BLaER1 (cell line): ENCODE measurements around the gene SET.
"Not testable (repeated sequence)": the region's sequence is repeated elsewhere in the genome, so short reads cannot be mapped to it uniquely, and the experiment has no call there.

ENCODE experiments used
- H3K27ac ChIP-seq: shearing (Covaris generic); formaldehyde crosslinking; 2 replicates; pipeline ENCODE4 v1.8.1; 2022
- H3K27me3 ChIP-seq: shearing (Covaris generic); formaldehyde crosslinking; 2 replicates; pipeline ENCODE4 v1.8.1; 2022
- H3K36me3 ChIP-seq: shearing (Covaris generic); formaldehyde crosslinking; 2 replicates; pipeline ENCODE4 v1.8.1; 2022
- H3K4me1 ChIP-seq: shearing (Covaris generic); formaldehyde crosslinking; 2 replicates; pipeline ENCODE4 v1.8.1; 2022
- H3K4me2 ChIP-seq: shearing (Covaris generic); formaldehyde crosslinking; 2 replicates; pipeline ENCODE4 v1.8.1; 2022
- H3K4me3 ChIP-seq: shearing (Covaris generic); formaldehyde crosslinking; 2 replicates; pipeline ENCODE4 v1.8.1; 2022
- H3K9ac ChIP-seq: shearing (Covaris generic); formaldehyde crosslinking; 2 replicates; pipeline ENCODE4 v1.8.1; 2022
- H3K9me3 ChIP-seq: shearing (Covaris generic); formaldehyde crosslinking; 2 replicates; pipeline ENCODE4 v1.8.1; 2022
- H4K20me1 ChIP-seq: shearing (Covaris generic); formaldehyde crosslinking; 2 replicates; pipeline ENCODE4 v1.8.1; 2022
- Cebpa-rat ChIP-seq: shearing (Covaris generic); IDR thresholded peaks from 2 replicates; pipeline ENCODE4 v1.8.1; 2022

SET gene

GRCh38 chr9:128696923-128697707 is 8.1 kb downstream of the SET start:
- no peak overlapping the region for H3K4me3 ChIP-seq
- no peak overlapping the region for H3K27ac ChIP-seq
- peaks cover 53% of the 10 kb centered on the region for H4K20me1 ChIP-seq
- H3K4me1 ChIP-seq: peaks cover 28% of the 10 kb centered on the region
- TF ChIP-seq Cebpa-rat: no peak
- H3K4me2 ChIP-seq: no peak overlapping the region
- H3K27me3 ChIP-seq: no peaks in the 10 kb centered on the region
- peaks cover 59% of the 10 kb centered on the region for H3K36me3 ChIP-seq
- no peak overlapping the region for H3K9ac ChIP-seq
- no peaks in the 10 kb centered on the region for H3K9me3 ChIP-seq

GRCh38 chr9:128699096-128699795 is 10.2 kb downstream of the SET start:
- H3K4me2 ChIP-seq, H3K9ac ChIP-seq, H3K4me3 ChIP-seq, H3K27me3 ChIP-seq, H3K27ac ChIP-seq, H3K9me3 ChIP-seq: not testable (repeated sequence)
- Histone ChIP-seq H3K36me3 (peaks cover 38% of the 10 kb centered on the region), H3K4me1 (peaks cover 21% of the 10 kb centered on the region), H4K20me1 (peaks cover 31% of the 10 kb centered on the region)

- H3K9ac ChIP-seq: no peak overlapping the region
Measured at GRCh38 chr9:128701227-128701854, 12.3 kb downstream of the SET start.

GRCh38 chr9:128702445-128702948 is 13.5 kb downstream of the SET start, which contains the start of gene PKN3:
Gene PKN3 (plus strand): TSS chr9:128702503. CDS start chr9:128702916, 413 bp downstream.
- peak within 1 kb of the TSS; percentile 88 for H3K9ac ChIP-seq
- peak within 1 kb of the TSS; percentile 98 for H3K4me2 ChIP-seq
- H3K36me3 ChIP-seq: peaks cover 32% of the 10 kb centered on the region
- H3K9me3 ChIP-seq: no peaks in the 10 kb centered on the region
- H3K4me3 ChIP-seq: peak within 1 kb of the TSS; percentile 93
- H4K20me1 ChIP-seq: peaks cover 4% of the 10 kb centered on the region; the same call in 1 of the 2 replicates
- peaks cover 50% of the 10 kb centered on the region for H3K4me1 ChIP-seq
- no peak for TF ChIP-seq Cebpa-rat
- H3K27me3 ChIP-seq: no peaks in the 10 kb centered on the region
- peak within 1 kb of the TSS; percentile 87 for H3K27ac ChIP-seq

More at GRCh38 chr9:128701227-128701854, 12.3 kb downstream of the SET start:
- Histone ChIP-seq H3K36me3 (peaks cover 32% of the 10 kb centered on the region), H3K4me3 (no peak overlapping the region), H3K9me3 (no peaks in the 10 kb centered on the region), H3K27ac (no peak overlapping the region), H4K20me1 (peaks cover 16% of the 10 kb centered on the region), H3K27me3 (no peaks in the 10 kb centered on the region), H3K4me2 (0 out of 2 replicates have a peak overlapping the region, but pooled peaks have one; percentile 98), H3K4me1 (peaks cover 38% of the 10 kb centered on the region)
- TF ChIP-seq Cebpa-rat: no peak

GRCh38 chr9:128702949-128703615 is 14.1 kb downstream of the SET start:
- Histone ChIP-seq H3K9me3 (no peaks in the 10 kb centered on the region), H3K36me3 (peaks cover 34% of the 10 kb centered on the region), H3K9ac (peak overlapping the region; percentile 88), H3K27ac (peak overlapping the region; percentile 87), H3K27me3 (no peaks in the 10 kb centered on the region), H3K4me1 (peaks cover 52% of the 10 kb centered on the region), H3K4me3 (peak overlapping the region; percentile 93), H3K4me2 (peak overlapping the region; percentile 98), H4K20me1 (no peaks in the 10 kb centered on the region)
- TF ChIP-seq Cebpa-rat: no peak

- Histone ChIP-seq H4K20me1 (no peaks in the 10 kb centered on the region), H3K27me3 (no peaks in the 10 kb centered on the region), H3K27ac (peak overlapping the region; percentile 87), H3K9me3 (no peaks in the 10 kb centered on the region), H3K36me3 (peaks cover 38% of the 10 kb centered on the region), H3K4me1 (peaks cover 52% of the 10 kb centered on the region), H3K4me3 (peak overlapping the region; percentile 93), H3K9ac (peak overlapping the region; percentile 88), H3K4me2 (peak overlapping the region; percentile 98)
- no peak for TF ChIP-seq Cebpa-rat
Measured at GRCh38 chr9:128703616-128704355, 14.8 kb downstream of the SET start.

- Histone ChIP-seq H3K4me1 (peaks cover 52% of the 10 kb centered on the region), H3K4me2 (peak overlapping the region; percentile 98), H3K36me3 (peaks cover 41% of the 10 kb centered on the region), H3K9me3 (no peaks in the 10 kb centered on the region), H3K27ac (peak overlapping the region; percentile 87), H3K9ac (peak overlapping the region; percentile 88), H4K20me1 (no peaks in the 10 kb centered on the region), H3K27me3 (no peaks in the 10 kb centered on the region), H3K4me3 (peak overlapping the region; percentile 93)
- no peak for TF ChIP-seq Cebpa-rat
Measured at GRCh38 chr9:128704356-128704670, 15.3 kb downstream of the SET start.

GRCh38 chr9:128705051-128705965 is 16.3 kb downstream of the SET start:
- H3K36me3 ChIP-seq: peaks cover 46% of the 10 kb centered on the region
- peak overlapping the region; percentile 88 for H3K9ac ChIP-seq
- H3K27me3 ChIP-seq: no peaks in the 10 kb centered on the region
- peaks cover 52% of the 10 kb centered on the region for H3K4me1 ChIP-seq
- H3K4me3 ChIP-seq: peak overlapping the region; percentile 93
- TF ChIP-seq Cebpa-rat: no peak
- peak overlapping the region; percentile 98 for H3K4me2 ChIP-seq
- no peaks in the 10 kb centered on the region for H3K9me3 ChIP-seq
- peak overlapping the region; percentile 87 for H3K27ac ChIP-seq
- H4K20me1 ChIP-seq: no peaks in the 10 kb centered on the region
